ENCODE data around the gene NECAB2. TPM values are rescaled to one million over a fixed set of nuclear protein-coding genes. Genes with fewer than 3 reads are reported as not detected.

The NECAB2 gene
- polyA plus RNA-seq, 1 donor from 2014 or later = 12.5 TPM

DNA sequence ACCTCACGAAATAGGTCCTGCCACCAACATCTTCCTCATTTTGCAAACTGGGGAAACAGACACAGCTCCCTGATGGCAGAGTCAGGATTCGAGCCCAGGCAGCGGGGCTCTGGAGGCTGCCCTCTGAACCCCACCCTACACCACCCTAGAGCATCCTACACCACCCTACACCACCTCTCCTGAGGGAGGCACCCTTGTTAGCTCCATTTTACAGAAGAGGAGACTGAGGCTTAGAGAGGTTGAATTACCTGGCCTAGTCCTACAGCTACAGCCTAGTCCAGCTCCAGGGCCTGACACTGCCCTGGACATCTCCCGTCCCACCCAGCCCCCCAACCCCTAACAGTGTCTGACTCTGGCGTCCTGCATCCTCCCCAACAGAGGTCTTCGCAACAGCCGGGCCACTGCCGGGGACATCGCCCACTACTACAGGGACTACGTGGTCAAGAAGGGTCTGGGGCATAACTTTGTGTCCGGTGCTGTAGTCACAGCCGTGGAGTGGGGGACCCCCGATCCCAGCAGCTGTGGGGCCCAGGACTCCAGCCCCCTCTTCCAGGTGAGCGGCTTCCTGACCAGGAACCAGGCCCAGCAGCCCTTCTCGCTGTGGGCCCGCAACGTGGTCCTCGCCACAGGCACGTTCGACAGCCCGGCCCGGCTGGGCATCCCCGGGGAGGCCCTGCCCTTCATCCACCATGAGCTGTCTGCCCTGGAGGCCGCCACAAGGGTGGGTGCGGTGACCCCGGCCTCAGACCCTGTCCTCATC, 3.2 kb upstream of the NECAB2 start:
- TF ChIP-seq POLR2AphosphoS5 (IDR thresholded peaks at IDR 0.05) = no peak
- TF ChIP-seq TAF1 (IDR thresholded peaks at IDR 0.05; ENCODE audit: low read depth) = no peak
- TF ChIP-seq, protein P1, sequence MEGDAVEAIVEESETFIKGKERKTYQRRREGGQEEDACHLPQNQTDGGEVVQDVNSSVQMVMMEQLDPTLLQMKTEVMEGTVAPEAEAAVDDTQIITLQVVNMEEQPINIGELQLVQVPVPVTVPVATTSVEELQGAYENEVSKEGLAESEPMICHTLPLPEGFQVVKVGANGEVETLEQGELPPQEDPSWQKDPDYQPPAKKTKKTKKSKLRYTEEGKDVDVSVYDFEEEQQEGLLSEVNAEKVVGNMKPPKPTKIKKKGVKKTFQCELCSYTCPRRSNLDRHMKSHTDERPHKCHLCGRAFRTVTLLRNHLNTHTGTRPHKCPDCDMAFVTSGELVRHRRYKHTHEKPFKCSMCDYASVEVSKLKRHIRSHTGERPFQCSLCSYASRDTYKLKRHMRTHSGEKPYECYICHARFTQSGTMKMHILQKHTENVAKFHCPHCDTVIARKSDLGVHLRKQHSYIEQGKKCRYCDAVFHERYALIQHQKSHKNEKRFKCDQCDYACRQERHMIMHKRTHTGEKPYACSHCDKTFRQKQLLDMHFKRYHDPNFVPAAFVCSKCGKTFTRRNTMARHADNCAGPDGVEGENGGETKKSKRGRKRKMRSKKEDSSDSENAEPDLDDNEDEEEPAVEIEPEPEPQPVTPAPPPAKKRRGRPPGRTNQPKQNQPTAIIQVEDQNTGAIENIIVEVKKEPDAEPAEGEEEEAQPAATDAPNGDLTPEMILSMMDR (IDR thresholded peaks at IDR 0.05; ENCODE audit: poor library complexity, severe bottlenecking) = no peak
- TF ChIP-seq EZH2 (IDR thresholded peaks at IDR 0.05; ENCODE audit: borderline replicate concordance, insufficient read depth, low read length, poor library complexity, severe bottlenecking) = no peak
- TF ChIP-seq EP300 (conservative IDR thresholded peaks at IDR 0.05; ENCODE audit: poor library complexity, severe bottlenecking) = no peak
- TF ChIP-seq MXI1 (conservative IDR thresholded peaks at IDR 0.05; ENCODE audit: poor library complexity, severe bottlenecking) = no peak
- TF ChIP-seq, protein P2, sequence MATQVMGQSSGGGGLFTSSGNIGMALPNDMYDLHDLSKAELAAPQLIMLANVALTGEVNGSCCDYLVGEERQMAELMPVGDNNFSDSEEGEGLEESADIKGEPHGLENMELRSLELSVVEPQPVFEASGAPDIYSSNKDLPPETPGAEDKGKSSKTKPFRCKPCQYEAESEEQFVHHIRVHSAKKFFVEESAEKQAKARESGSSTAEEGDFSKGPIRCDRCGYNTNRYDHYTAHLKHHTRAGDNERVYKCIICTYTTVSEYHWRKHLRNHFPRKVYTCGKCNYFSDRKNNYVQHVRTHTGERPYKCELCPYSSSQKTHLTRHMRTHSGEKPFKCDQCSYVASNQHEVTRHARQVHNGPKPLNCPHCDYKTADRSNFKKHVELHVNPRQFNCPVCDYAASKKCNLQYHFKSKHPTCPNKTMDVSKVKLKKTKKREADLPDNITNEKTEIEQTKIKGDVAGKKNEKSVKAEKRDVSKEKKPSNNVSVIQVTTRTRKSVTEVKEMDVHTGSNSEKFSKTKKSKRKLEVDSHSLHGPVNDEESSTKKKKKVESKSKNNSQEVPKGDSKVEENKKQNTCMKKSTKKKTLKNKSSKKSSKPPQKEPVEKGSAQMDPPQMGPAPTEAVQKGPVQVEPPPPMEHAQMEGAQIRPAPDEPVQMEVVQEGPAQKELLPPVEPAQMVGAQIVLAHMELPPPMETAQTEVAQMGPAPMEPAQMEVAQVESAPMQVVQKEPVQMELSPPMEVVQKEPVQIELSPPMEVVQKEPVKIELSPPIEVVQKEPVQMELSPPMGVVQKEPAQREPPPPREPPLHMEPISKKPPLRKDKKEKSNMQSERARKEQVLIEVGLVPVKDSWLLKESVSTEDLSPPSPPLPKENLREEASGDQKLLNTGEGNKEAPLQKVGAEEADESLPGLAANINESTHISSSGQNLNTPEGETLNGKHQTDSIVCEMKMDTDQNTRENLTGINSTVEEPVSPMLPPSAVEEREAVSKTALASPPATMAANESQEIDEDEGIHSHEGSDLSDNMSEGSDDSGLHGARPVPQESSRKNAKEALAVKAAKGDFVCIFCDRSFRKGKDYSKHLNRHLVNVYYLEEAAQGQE (IDR thresholded peaks at IDR 0.05; ENCODE audit: borderline replicate concordance) = no peak
- TF ChIP-seq SMC3 (conservative IDR thresholded peaks at IDR 0.05; ENCODE audit: poor library complexity) = no peak
- TF ChIP-seq RAD21 (conservative IDR thresholded peaks at IDR 0.05) = no peak
- Histone ChIP-seq H3K27me3 (ENCODE audit: insufficient read depth, low read depth, low read length) (peaks cover 7% of the 10 kb centered on the region), H3K9me3 (ENCODE audit: low read length) (no peaks in the 10 kb centered on the region), H3K4me3 (ENCODE audit: low read length) (no peak overlapping the region), H3K4me2 (ENCODE audit: low read length) (no peak overlapping the region), H3F3A (ENCODE audit: insufficient read depth, low read length, poor library complexity, severe bottlenecking) (no peaks in the 10 kb centered on the region), H3K9me2 (ENCODE audit: insufficient read depth, low read length) (no peaks in the 10 kb centered on the region), H3K27ac (ENCODE audit: low read length) (no peak overlapping the region), H3K79me2 (replicated peaks; ENCODE audit: insufficient read depth, low read length) (no peaks in the 10 kb centered on the region), H3K9ac (ENCODE audit: low read length) (no peak overlapping the region), H4K20me1 (ENCODE audit: insufficient read depth) (no peaks in the 10 kb centered on the region), H3K36me3 (ENCODE audit: insufficient read depth, low read length) (no peaks in the 10 kb centered on the region), H2AFZ (ENCODE audit: low read depth, low read length) (no peak overlapping the region)

DNA sequence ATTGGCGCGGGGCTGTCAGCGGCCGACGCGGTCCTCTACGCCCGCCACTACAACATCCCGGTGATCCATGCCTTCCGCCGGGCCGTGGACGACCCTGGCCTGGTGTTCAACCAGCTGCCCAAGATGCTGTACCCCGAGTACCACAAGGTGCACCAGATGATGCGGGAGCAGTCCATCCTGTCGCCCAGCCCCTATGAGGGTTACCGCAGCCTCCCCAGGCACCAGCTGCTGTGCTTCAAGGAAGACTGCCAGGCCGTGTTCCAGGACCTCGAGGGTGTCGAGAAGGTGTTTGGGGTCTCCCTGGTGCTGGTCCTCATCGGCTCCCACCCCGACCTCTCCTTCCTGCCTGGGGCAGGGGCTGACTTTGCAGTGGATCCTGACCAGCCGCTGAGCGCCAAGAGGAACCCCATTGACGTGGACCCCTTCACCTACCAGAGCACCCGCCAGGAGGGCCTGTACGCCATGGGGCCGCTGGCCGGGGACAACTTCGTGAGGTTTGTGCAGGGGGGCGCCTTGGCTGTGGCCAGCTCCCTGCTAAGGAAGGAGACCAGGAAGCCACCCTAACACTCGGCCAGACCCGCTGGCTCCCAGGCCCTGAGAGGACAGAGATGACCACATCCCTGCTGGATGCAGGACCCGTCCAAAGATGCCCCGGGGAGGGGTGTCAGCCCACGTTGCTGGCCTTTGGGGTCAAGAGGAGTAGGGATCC, 2.4 kb upstream of the NECAB2 start:
- H3K9me3 ChIP-seq (ENCODE audit: low read length) = no peaks in the 10 kb centered on the region
- no peaks in the 10 kb centered on the region for H3K36me3 ChIP-seq (ENCODE audit: insufficient read depth, low read length)
- TF ChIP-seq TAF1 (IDR thresholded peaks at IDR 0.05; ENCODE audit: low read depth) = no peak
- TF ChIP-seq EP300 (conservative IDR thresholded peaks at IDR 0.05; ENCODE audit: poor library complexity, severe bottlenecking) = no peak
- no peak for TF ChIP-seq POLR2AphosphoS5 (IDR thresholded peaks at IDR 0.05)
- no peak for TF ChIP-seq SMC3 (conservative IDR thresholded peaks at IDR 0.05; ENCODE audit: poor library complexity)
- TF ChIP-seq MXI1 (conservative IDR thresholded peaks at IDR 0.05; ENCODE audit: poor library complexity, severe bottlenecking) = no peak
- no peak overlapping the region for H3K9ac ChIP-seq (ENCODE audit: low read length)
- H3K4me3 ChIP-seq (ENCODE audit: low read length) = no peak overlapping the region
- H3K79me2 ChIP-seq (replicated peaks; ENCODE audit: insufficient read depth, low read length) = no peaks in the 10 kb centered on the region
- H3K27ac ChIP-seq (ENCODE audit: low read length) = no peak overlapping the region
- H3K9me2 ChIP-seq (ENCODE audit: insufficient read depth, low read length) = no peaks in the 10 kb centered on the region
- H2AFZ ChIP-seq (ENCODE audit: low read depth, low read length) = no peak overlapping the region
- H3F3A ChIP-seq (ENCODE audit: insufficient read depth, low read length, poor library complexity, severe bottlenecking) = no peaks in the 10 kb centered on the region
- peaks cover 7% of the 10 kb centered on the region for H3K27me3 ChIP-seq (ENCODE audit: insufficient read depth, low read depth, low read length)
- H3K4me2 ChIP-seq (ENCODE audit: low read length) = no peak overlapping the region
- no peaks in the 10 kb centered on the region for H4K20me1 ChIP-seq (ENCODE audit: insufficient read depth)

All from neural cell (in vitro differentiated cells).